NCI-H226 (cell line): ENCODE data around the gene WDR88.
A peak's percentile ranks its signal among the peaks of the same experiment; 100 is the strongest.
"Not testable (repeated sequence)": the region's sequence is repeated elsewhere in the genome, so short reads cannot be mapped to it uniquely, and the experiment has no call there.

Experiments
- DNase-seq: peaks from one replicate; pipeline ENCODE4 v3.0.0-alpha.2; 2015

Gene WDR88

GRCh38 chr19:33175156-33175782 lies 43.4 kb downstream of the WDR88 start:
- no peak for DNase-seq

DNA sequence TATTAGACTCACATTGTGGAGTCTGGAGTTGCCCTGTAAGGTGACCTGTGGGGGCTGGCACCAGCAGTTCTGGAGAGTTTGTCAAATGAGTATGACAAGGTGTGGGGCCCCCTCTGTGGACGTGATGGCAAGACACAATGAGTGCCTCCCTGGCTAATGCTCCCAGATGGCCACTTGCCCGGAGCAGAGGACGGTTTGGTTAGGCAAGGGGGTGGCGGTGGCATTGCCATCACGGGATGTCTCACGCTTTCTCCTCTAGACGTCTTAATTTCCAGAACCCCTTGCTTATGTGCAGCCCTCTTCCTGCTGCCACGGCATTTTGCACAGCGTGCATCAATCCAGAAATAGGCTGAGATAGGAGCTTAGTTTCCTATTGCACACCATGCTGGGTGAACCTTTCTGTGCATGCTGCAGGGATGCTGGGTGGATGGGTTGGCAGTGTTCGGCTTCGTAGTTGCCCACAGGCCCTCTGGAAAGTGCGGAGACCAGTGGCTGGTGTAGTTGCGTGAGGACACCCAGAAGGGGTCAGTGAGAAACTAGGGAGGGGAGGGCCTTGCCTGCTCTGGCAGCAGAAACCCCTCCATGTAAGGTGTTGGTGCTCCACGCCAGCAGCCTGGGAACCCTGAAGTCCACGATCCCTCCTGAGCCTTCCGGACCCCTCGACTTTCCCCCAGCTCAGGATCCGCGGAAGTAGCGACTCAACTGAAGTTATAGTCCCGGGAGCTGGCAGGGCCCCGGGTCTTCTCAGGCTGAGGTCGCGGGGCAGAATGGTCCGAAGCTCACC lies 44.2 kb downstream of the WDR88 start:
- no peak for DNase-seq

DNA sequence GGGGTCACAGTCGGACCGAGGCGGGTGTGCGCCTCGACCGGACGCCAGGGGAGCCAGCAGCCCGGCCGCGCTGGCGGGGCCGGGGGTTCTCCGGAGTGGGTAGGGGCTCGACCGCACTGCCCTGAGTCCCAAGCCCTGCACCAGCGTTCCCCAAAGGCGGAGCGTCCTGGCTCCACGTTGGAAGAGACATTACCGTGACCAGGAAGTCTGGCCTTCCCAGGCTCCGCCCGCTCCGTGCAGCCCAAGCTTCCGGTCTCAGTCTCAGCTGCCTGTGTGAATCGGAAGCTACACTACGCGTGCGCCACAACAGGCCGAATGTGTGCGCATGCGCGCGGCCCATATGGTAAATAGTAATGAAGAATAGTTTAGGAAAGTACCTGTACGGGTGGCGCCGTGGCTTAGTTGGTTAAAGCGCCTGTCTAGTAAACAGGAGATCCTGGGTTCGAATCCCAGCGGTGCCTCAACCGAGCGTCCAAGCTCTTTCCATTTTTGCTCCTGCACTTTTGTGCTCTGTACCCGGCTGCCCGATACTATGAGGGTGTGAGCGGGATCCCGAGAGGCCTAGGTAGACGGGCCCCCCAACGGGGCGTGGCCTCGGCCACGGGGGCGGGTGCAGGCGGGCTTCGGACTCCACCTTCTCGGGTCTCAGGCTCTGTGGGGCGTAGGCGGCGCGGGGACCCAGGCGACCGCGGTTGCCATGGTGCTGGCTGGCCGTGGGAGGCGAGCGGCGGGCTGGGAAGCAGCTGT lies 44.9 kb downstream of the WDR88 start:
- DNase-seq = peak; percentile 97

DNA sequence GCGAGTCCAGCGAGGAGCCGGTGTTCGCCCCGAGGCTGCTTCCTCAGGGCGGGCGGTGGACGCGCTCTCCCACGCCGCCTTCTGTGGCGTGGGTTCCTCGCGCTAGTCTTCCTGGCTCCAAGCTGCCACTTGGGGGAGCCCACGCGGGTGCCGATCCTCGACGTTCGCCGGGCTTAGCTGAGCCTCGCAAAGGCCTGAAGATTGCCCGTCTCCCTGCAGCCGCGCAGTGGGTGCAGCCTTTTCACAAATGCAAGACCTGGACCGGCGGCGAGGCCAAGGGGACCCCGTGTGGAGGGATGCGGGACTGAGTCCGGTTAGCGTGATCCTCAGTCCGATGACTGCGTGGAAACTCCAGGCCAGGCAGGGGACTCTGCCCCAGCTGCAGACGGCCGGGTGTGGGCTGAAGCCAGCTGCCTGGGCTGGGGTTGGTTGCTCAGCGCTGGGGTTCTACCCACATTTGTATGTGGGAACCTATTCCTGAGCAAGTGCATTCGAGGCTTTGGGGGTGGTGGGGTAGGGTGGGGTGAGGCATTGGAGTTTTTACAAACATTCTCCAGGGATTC lies 45.6 kb downstream of the WDR88 start:
- DNase-seq = no peak

DNA sequence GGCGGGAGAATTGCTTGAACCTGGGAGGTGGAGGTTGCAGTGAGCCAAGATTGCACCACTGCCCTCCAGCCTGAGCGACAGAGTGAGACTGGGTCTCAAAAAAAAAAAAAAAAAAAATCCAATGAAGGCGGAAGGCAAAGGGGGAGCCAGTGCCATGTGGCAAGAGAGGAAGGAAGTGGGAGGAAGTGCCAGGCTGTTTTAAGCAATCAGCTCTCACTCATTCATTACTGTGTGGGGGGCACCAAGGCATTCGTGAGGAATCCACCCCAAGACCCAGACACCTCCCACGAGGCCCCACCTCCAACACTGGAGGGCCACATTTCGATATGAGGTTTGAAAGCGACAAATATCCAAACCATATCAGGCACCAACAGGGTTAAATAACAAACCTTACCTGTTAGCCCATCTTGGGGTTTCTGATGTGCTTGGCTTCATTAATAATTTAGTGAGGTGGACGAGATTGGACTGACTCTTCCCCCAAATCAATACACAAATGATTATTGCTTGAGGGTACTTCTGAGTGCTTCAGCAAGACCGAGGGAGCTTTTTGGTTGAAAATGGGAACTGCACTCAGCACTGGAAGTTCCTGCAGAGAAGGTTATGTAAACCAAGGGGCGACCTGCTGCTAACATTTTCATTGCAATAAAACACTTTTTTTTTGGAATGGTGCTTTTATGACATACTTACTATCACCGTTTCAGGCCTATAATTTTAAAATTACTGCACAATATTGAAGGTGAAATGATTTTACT lies 54.7 kb downstream of the WDR88 start:
- no peak for DNase-seq

DNA sequence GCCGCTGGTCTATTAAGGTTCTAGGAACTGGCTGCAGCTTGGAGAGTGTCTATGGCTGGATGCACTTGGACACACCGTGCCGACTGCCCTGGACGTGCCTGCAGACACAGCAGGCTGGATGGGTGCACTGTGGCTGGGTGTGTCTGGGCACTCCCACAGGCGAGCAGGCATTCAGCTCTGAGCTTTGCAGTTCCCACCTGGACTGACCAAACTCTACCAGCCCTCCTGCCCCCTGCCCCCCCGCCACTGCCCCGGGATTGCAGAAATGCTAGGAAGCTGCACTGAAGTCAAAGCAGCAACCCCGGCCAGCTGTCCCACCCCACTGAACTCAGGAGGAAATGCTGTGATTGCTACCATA lies 55.2 kb downstream of the WDR88 start:
- DNase-seq = no peak

DNA sequence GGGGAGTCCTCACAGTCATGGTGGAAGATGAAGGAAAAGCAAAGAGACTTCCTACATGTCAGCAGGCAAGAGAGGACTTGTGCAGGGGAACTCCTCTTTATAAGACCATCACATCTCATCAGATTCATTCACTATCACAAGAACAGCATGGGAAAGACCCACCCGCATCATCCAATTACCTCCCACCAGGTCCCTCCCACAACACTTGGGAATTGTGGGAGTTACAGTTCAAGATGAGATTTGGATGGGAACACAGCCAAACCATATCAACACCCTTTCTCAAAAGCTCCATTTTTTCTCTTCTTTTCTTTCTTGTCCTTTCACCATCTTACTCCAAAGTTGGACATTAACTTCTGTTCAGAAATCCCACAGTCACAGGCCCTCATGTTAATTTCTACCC lies 57.5 kb downstream of the WDR88 start:
- DNase-seq = no peak

- DNase-seq = not testable (repeated sequence)
Observed at GRCh38 chr19:33191092-33191491, 59.2 kb downstream of the WDR88 start.

DNA sequence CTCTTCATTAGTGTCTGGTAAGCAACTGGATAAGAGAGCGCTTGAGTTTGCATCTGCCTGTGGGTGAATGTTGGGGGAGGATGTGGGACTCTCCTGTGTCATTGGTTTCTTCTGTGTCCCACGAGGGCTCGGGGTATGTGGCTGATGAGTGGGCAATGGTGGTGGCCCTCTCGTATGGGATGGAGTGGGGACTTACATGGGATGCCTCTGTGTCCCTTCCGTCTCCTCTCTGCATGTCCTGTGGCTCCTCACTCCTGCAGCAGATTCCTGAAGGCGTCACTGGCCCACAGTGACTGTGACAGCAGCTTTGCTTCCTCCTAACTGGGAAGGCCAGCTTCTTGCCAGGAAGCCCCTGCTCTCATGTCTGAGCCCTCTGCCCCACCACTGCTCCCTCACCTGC lies 59.6 kb downstream of the WDR88 start:
- DNase-seq = no peak

- no peak for DNase-seq
Observed at GRCh38 chr19:33192010-33192409, 60.1 kb downstream of the WDR88 start.

DNA sequence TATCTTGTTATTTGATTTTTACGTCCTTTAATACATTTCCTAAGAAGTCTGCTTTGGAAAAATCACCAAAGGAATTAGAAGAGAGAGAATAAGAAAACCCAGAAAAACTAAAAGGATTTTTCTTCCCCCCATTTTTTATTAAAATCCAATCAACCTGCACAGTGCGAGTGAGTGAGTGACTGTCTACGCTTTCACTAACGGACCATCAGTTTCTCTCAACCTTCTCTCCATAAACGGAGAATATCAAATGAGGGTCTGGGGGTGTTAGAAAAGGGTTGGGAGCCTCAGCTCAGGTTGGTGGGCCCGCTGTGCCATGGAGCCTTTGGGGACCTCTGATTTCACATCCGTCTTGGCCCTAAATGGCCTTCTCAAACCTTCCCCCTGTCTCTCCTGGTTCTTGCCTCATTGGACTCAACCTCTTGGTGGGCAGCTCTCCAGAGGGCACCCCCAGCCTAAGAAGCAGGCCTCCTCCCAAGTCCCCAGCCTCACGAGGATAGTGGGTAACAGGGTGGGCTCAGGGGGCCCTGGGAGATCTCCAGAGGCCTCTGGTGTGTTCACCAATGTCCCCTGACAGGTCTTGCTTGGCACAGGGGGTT lies 61.5 kb downstream of the WDR88 start:
- no peak for DNase-seq

DNA sequence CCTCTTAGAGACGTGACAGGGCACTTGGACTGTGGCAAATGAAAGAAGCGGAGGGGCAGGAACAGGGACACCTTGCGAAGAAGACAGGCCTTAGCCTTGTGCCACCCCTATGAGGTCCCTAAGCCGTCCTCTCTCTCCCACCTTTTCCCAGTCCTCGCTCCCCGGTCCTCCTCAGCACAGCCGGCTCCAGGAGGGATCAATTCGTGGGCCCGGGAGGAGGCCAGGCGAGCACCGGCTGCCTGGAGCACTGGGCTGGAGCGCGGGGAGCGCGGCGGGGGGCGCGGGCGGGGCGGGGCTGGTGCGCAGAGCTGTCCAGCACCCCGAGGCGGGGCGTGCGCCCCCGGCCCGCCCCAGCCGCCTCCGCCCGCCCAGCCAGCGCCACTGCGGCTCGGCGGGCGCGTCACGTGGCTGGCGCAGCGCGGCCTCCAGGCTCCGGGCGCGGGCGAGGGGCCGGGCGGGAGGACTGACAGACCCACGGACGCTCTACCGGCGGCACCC lies 62.0 kb downstream of the WDR88 start, which contains the start of gene LRP3:
LRP3 (plus strand) TSS at position 466 of the 498 bp plus-strand sequence. CDS start 456 bp downstream, outside the sequence.
- no peak for DNase-seq

DNA sequence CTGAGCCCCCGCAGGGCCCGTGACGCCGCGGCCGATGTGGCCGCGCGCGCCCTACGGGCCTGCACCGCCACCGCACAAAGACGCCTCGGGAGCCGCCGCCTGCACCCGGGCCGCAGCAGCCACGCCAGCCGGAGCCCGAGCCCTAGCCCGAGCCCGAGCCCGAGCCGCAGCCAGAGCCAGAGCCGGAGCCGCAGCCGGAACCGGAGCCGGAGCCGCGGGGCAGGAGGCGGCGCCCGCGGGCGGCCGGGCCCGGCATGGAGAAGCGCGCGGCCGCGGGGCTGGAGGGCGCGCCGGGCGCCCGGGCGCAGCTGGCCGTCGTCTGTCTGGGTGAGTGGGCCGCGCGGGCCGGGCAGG lies 62.6 kb downstream of the WDR88 start:
- no peak for DNase-seq

- no peak for DNase-seq
Observed at GRCh38 chr19:33194886-33195644, 63.2 kb downstream of the WDR88 start.

DNA sequence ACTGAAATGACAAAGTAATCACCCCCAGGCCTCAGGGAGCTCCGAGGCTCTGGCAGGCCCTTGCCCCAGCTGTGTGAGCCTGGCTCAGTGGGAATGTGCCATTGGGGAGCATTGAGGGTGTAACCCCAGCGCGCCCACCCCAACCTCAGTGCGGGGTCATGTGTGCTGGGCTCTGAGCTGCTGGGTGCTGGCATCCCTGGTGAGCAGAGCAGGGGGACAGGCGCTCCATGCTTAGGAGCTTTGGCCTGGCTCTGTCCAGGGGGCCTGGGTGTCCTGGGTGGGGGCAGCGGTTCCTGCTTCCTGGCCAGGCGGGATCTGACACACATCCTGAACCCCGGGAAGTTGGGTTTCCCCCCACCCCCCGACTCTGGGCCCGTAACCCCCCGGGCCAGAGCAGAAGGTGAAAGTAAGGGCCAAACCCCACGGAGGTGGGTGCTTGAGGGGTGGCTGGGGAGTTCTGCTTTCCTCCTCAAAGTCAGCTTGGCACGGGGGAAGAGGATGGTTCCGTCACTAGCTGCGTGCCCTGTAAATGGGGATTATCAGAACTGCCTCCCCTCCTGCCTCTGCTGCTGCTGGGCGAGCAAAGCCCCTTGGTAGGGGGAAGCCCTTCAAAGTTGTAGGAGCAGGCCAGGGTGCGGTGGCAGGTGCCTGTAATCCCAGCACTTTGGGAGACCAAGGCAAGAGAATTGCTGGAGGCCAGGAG lies 63.9 kb downstream of the WDR88 start:
- DNase-seq = no peak

DNA sequence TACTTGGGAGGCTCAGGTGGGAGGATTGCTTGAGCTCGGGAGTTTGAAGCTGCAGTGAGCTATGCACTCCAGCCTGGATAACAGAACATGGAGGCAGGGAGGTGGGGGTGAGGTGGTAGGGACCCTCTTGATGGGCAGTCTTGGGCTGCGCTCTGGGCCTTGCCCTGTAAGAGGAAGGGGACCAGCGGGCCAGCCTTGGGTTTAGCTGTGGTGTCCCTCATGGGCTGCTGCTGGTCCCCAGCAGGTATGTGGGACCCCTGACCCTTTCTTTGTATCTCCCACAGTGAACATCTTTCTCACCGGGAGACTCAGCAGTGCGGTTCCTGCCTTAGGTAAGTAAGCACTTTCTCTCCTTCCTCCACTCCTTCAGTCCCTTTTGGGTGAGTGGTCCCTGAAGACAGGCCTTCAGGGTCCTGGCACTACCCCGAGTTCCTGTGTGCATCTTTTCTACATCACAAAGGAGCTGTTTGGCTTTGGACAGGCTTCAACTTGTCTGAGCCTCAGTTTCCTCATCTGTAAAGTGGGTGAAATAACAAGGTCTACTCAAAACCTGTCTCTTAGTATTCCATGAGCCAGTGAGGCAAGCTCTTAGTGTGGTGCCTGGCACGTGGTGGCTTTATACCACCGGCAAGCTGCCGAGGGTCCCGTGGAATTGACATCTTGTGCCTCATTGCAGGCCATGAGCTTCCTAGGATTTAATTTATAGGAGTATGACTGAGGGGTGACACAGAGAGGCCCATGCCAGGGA lies 64.7 kb downstream of the WDR88 start:
- no peak for DNase-seq

DNA sequence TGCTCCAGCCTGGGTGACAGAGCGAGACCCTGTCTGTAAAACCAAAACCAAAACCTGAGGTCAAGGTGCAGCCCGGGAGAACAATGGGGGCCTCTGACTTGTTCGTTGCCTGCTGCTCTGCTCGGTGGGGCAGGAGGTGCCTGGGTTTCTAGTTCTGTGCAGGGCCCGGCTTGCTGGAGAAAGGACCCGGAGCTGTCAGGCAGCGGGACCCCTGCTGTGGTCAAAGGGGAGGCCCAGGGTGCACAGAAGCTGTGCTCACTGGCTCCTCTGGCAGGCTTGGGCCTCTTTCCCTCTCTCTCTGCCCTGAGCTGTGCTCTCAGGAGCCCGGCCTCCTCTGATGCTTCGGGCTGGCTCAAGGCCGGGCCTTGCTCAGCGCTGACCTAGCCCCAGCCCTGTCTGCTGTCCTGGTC lies 65.7 kb downstream of the WDR88 start:
- no peak for DNase-seq

DNA sequence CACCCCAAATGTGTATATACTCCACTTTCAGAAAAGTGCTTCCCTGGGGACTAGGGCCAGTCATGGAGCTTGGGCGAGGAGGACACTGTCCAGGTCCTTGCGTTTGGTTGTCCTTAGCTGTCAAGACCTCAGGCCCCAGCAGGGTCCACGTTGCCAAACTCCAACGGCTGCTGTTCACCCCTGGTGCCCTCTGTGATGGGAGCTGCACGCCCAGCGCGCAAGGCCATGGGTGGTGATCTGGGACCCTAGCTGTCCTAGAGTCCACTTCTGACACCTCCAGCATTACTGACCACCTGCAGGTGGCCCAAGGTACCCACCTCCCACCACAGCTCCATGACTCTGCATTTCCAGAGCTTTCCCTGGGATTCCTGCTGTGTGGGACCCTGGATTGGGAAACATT lies 66.3 kb downstream of the WDR88 start:
- DNase-seq = no peak

DNA sequence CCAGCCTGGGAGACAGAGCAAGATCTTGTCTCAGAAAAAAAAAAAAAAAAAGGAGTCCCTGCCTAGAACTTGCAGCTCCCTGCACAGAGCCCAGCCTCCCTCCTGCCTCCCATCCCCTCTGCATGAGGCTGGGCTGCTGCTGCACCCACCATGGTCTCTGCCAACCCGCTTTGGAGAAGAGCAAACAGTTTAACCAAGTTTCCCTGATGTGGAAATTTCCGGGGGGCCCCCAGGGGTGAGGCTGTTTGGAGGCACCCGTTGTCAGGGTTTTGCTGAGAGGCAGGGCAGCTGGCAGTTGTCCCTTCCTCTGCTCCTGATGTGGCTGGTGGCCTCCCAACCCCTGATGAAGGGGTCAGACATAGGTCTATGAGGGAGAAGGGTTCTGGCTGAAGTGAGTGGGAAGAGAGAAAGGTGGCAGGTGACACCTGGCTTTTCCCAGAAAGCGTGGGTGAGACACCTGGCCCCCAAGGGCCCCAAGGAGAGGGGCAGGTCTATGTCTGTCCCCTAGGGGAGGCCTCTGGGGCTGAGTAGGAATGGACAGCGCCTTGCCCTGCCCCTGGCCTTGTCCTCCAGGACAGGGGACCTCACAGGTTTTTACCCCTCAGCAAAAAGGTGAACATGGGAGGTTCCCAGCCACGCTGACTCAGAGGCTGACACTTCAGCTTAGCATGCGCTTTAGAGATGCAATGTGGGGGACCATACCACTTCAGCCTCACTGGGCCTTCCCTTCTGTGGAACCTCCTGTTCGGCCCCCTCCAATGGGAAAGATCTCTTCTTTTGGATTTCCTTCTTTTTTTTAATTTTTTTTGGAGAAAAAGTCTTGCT lies 67.7 kb downstream of the WDR88 start:
- DNase-seq = no peak
